OCI-LY7 (cell line): ENCODE data around the gene CHD3.

ENCODE experiments used
- CTCF ChIP-seq: fragments of 200-600 bp; sonication (generic); conservative IDR thresholded peaks from 2 replicates; pipeline ENCODE4 v1.5.1; 2014; ENCODE audit warnings: mild to moderate bottlenecking, antibody characterized with exemption, low read length, moderate library complexity, mixed read lengths
- EZH2phosphoT487 ChIP-seq: fragments of 200-600 bp; sonication (generic); IDR thresholded peaks from 2 replicates; pipeline ENCODE4 v1.6.1; 2018; ENCODE audit warnings: low read depth, borderline replicate concordance, mild to moderate bottlenecking, mixed run types, antibody characterized with exemption, low read length, moderate library complexity, mixed read lengths

GRCh38 chr17:7927596-7927995 is 39.0 kb downstream of the CHD3 start:
- no peak for TF ChIP-seq CTCF
- TF ChIP-seq EZH2phosphoT487: no peak
